GM21390 (cell line): ENCODE measurements around the gene ZBTB25.
A peak's percentile ranks its signal among the peaks of the same experiment; 100 is the strongest.

Experiments
- ATAC-seq: cut with Tn5 transposase; IDR thresholded peaks from one replicate; pipeline ENCODE4 v1.9.1; 2021; ENCODE audit not compliant: unreplicated experiment

Gene ZBTB25

DNA sequence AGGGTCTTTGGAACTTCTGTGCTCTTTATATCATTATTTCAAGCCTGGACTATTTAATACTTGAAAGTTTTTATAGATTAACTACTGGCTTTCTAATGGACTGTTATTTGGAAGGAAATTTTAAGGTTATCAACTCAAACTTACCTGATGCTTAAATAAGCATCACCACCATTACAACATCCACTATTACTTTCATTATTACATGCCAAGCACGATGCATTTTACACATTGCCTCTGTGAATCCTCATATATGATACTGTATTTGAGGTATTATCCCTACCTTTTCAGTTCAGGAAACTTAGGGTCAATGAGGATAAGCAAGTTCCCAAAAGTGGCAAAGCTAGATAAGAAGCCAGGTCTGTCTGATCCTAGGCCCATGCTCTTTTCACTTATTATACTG, 13.3 kb upstream of the ZBTB25 start:
- ATAC-seq, result no peak

DNA sequence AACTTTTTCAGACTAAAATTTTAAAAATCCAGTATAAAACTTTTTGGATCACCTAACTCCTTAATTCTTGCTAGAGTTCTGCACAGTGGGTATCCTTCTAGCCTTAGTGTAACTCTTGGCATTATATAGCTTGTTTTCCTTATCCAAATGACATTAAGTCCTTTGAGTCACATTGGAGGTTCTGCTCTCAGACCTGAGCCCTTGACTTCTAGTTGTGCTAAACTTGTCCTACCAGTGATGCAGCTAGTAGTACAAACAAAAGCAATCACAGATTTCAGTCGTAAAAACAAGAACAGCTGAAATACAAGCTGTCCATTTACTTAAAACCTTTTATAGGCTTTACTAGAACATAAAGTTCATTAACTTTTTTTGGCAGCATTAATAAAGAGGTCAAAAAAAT, 11.4 kb upstream of the ZBTB25 start:
- ATAC-seq, result no peak

DNA sequence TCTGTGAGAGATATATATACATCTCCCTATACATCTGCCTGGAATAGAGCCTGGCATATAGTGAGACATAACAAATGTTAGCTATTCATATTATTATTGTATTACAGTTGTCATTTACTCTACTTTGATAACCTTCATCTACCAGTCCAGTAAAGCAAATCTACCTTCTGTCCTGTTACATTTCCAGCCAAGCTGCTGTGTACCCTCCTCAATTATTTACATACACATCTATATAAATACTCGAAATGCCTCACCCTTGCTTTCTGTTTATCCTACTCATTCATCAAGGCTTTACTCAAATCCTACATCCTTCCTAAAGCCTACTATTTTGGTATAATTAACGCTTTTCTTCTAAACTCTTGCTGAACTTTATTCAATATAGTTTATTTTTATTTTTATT, 9.6 kb upstream of the ZBTB25 start:
- no peak for ATAC-seq

DNA sequence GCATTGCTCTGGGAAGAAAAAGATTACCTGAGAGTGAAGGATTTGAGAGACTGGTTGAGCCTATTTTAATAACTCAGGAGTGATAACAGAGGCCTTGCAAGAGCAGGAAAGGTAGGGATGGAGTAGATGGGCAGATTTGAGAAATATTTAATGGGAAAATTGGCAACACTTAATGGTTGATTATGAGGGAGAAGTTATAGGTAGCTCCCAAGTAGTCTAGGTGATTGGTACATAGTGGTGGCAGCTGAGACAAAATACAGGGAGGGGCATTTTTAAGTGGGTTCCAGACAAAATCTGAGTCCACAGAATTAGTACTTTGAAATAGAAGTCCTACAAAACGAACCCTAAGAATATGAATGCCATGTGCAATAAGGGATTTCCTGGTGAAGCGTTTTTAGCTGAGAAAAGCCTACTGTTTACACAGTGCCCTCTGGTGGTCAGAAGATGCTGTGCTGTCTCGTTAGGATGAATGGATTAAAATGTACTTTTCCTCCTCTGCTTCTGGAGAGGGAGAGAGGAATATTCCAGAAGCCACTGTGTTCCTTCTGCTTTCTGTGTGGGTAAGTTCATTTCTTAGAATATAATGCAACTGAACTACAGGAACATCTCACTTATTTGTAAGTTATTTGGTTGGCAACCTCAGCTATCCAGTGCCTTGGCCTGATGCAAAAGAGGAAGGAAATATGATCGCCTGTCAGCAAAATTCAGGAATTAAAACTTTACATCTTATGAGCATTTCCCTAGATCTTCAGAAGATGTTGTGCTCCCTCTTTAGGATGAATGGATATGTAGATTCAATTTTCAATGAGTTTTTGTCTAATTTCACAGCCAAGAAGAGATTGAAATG, 7.4 kb upstream of the ZBTB25 start:
- no peak for ATAC-seq

DNA sequence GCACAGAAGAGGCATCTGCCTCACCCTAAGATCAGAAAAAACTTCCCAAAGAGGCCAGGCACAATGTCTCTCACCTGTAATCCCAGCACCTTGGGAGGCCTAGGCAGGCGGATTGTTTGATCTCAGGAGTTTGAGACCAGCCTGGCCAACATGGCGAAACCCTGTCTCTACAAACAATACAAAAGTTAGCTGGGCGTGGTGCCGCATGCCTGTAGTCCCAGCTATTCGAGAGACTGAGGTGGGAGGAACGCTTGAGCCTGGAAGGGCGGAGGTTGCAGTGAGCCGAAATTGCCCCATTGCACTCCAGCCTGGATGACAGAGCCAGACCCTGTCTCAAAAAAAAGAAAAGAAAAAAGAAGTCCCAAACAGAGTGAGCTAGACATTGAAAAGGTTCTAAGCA, 5.4 kb upstream of the ZBTB25 start:
- no peak for ATAC-seq

DNA sequence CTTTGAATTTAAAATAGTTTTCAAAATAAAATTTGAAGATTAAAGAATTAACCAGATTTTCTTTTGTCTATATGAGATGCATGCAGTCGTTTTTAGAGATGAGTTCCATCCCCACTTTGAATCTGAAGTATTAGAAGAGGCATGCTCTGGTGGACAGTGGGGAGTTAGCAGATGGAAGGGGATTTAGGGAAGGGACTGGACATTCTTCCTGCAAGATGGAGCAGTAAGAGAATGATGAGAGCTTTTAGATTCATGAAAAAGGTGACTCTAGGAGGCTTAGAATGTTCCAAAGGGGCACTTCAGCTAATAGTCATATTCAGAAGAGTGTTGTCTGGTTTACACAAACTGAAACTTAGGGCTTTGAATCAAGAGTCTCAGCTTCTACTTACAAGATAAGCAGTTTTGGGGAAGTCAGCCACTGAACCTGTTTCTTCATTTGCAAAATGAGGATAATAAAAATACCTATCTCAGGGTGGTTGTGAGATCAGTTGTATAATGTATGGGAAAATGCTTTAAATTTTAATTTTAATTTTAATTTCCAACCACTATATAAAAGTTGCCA, 4.7 kb upstream of the ZBTB25 start:
- no peak for ATAC-seq

DNA sequence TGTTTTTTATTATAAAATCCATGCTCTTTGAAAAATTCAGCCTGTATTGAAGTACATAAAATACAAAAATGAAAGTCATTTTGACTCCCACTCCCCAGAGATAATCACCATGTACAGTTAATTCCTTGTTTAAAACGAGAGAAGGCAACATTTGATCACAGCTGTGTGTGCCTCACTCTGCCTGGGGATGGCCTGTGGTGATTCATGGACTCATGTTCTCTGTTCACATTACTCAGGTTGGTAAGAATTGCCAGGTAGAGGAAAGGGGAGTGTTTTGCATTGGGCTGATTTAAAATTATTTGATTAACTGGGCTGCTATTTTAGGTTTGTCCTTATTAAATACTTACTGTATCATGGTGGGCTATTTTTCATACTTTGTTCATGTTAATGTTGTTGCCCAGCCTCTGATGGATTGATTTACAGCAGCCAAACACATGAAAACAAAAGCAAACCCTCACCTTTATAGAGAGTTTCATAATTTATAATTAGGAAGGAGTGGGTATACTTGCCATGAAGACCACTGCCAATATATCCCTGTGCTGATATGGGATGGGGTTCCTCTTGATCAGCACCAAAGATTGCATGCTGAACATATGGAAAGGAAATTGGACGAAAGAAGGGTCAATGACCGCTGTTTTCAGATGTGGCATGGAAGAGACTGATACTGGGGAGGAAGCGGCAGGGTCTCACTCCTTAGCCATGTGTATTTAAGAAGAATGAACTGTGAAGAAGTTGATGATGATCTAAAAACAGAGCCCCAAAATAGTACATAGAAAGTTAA, 3.9 kb upstream of the ZBTB25 start:
- ATAC-seq, result no peak

DNA sequence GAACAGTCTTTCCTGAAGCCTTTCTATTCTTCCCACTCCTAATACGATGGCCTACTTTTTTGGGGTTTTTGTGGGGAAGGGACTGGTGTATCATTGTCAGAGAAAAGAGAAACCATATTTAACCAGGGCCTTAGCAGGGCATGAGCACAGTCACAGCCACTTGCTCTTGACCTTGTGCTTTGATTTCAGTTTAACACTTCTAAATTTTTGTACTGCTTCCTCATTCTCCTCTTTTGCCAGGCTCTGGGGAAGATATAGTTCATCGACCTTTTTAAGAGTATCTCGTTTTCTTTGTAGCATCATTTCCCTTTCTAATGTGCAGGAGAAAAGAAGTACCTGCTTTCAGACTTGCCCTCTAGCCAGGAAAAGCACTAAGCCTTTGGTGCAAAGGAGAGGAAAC, 3.1 kb upstream of the ZBTB25 start:
- no peak for ATAC-seq

DNA sequence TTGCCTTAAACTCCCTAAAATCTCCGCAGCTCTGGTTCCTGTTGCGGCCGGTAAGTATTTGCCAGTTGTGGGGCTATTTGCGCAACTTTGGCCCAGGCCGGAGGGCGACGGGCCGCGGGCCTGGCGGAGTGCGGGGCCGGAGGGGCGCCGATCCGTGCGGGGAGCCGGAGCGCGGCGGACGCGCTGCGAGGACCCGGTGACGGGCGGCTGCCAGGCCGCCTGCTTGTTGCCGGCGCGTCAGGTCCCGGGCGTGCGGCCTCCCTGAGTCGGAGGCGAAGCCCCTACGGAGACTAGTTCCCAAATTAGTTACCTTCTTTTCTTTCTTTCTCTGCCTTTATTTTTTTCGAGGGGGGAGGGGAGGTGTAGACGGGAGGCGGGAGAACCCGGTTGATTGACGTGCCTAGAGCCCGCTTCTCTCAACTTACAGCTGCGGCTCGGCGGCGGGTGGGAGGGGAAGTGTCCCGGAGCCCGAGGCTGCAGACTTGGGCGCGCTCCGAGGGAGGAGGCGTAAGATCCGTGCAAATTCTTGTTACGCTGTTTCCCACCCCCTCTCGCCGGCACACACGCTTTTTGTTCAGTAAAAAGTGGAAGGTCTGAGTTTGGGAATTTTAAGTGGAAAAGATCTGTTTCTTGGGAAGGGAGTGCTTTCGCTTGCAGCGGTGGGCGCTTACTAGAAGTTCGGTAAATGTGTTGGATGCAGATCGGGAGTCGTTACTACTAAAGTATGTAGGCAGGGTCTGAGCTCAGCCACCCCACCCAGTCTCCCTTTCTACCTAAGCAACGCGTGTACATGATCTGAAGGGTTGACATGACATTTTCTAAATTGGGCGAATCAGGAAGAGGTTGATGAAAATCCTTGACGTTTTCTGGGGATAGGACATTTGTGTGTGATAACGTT, 1.5 kb upstream of the ZBTB25 start:
- ATAC-seq, result peak; percentile 34

DNA sequence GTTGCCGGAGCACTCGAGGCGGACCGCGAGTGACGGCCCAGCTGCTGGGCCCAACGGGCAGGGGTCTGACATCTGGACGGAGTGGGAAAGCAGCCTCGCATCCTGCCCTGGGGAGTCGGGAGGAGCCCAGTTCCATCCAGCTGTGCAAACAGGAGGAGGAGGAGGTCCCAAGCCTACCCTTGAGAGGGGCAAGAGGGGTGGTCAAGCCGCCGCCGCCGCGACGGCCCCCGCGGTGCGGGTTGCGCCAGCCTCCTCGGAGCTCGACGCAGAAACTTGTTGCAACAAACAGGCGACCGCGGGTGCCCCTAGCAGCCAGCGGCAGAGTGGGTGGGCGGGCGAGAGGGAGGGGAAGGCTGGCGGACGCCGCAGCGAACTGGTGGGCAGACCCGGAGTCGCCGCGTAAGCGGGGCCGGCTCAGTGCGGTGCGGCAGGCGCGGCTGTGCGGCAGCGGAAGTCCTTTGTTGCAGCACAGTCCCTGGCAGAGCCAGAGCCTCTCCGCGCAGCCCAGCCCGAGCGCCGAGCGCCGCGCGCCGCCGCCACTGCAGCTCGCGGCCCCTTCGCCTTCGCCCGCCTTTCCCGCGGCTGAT, 765 bp upstream of the ZBTB25 start, which contains the start of gene ZBTB1:
TSS of gene ZBTB1 (plus strand) at position 461 of the 587 bp plus-strand sequence. CDS start 16,735 bp downstream, outside the sequence.
- ATAC-seq, result peak; percentile 24

DNA sequence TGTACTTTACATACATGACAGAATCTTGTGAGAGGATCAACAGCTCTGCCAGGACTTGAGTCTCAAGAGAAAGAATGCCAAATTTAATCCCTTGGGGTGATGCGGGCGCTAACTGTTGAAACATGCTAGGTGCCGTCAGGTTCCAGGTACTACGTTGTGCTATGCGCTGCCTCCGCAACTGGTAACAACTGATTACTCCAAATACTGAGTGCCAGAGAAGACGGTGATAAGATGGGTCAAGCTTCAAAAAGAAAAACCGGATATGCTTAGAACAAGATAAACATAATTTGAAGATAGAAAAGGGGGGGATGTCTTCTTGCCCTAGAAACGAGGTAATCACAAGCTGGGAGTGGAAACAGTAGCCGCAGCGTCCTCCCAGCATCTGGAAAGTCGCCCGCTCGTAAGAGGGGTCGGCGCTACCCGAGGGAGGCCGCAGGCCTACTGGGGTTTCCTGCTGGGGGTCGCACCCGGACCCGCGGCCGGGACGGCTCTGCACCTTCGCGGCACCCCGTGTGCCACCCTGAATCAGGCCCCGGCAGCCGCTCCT, 678 bp downstream of the ZBTB25 start:
- peak; percentile 2 for ATAC-seq

DNA sequence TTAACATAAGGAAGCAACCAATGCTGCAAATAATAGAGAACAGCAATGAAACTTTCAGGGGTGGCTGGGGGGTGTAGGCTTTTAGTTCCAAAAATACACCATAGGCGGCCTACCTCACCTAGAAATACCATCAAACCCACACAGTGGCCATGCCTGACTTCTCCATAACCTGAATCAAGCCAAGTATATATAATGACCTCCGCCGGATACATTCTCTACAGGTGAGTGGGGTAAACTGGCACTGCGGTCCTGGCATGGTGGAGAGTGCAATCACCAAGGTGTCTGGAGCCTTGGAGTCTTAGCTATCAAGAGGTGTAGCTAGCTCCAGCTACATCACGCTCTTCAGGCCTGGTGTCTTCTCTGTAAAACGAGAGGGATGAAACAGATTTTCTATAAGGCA, 1.2 kb downstream of the ZBTB25 start:
- no peak for ATAC-seq

DNA sequence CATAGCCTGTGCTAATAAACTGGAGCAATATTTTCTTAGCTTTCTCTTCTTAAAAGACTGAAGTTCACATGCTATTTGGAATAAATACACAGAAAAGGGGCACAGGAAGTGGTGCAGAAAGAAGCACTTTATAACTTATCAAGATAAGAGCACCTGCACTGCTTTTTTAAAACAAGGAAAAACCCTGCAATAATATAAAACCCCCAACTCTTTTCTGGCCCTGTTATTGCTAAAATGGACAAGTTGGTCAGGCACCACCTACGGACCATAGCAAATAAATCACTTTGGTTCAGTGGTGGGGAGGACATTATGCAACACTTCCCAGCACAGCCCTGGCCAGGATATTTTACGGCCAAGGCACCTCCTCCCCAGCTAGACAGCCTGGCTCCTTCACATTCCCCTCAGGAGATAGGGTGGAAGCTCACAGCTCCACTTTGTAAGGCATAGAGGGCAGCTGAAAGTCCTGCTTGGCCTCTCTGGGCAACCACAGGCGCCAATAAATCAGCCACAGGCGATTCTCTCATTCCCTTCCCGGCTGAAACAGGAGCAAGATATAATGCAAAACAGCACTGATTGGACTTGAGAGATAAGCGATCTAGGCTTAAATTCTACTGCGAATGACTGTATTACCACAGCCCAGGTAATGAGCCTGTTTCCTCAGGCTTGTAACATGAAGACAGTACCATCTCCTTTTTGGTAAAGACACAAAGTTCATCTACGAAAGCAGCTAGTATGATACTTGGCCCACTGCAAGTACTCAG, 2.0 kb downstream of the ZBTB25 start:
- no peak for ATAC-seq

DNA sequence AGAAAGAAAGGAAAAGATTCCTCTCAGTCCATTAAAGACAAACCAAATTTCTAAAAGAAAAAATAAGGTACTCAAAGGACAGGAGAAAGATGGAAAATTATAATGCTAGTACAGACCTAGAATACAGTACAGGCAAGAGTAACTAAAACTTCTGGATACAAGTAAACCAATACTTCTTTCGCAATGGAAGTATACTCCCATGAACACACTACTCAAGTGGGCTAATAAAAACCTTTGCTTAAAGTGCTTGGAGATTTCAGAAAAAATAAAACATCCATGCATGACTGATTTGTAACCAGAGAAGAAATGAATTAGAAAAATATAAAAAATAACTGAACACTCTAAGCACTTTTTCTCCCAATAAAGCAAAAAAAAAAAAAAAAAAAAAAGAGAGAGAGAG, 3.5 kb downstream of the ZBTB25 start:
- no peak for ATAC-seq

DNA sequence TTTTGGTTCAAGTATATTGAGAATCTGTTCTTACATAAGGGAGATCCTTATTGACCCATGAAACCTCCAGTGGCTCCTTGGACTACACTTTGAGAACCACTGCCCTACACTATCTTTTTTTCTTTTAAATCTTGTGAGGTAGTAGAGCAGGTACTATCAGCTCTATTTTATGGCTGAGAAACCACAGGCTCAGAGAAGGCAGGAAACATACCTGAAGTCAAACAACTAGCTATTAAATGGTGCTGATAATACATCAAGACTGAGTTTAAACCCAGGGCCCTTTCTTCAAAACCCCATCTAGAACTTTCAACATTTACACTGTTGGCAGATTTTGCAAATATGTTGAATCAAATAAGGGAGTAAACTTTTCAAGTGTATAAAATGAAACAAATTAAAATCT, 6.9 kb downstream of the ZBTB25 start:
- ATAC-seq, result no peak

DNA sequence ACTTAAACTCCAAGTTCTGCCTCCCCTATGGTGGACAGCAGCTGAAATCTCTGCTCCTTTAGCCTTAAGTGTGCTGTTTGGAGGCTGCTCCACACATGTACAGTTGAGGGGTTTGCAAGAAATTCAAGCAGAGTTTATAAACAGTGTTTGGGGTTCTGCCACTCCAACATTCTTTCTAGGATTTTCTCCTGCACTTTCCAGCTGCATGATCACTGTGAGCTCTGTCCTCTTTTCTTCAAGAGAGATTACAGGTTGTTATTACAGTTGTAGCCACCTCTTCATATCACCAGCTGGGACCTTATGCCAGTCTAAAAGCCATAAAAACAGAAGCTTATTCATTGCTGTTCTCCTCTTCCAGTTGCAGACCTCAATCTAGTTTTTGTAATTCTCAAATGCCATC, 8.4 kb downstream of the ZBTB25 start:
- ATAC-seq, result no peak

DNA sequence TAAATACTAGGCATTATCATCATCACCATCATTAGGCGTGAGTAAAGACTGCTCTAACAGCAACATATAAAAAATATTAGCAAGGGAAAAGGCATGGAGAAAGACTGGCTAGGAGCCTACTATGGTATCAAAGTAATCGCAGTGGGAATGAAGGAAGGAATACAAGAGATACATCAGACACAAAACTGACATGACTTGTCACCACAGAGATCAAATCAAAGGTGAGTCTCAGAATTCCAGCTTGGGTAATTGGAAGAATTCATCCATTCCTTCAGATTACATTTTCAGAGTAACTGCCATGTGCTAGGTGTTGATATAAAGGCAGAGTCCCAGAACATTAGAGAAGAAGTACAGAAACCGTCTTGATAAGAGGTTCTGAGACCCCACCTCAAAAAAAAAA, 10.2 kb downstream of the ZBTB25 start:
- ATAC-seq, result no peak

DNA sequence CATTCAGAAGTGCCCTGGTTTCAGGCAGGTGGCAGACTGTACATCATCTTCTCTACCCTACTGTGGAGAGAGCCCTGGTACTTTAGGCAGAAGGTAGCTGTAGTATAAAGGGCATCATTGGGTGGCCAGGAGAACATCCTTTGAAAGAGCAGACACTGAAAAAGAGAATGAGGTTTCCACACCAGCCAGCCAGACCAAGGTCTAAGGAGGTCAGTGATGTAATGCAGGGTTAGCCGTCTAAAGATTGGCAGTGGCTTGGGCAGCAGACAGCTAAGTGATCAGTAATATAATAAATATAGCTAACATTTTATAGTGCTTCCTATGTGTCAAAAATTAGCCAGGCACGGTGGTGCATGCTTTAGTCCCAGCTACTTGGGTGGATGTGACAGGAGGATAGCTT, 12.0 kb downstream of the ZBTB25 start:
- ATAC-seq, result no peak

DNA sequence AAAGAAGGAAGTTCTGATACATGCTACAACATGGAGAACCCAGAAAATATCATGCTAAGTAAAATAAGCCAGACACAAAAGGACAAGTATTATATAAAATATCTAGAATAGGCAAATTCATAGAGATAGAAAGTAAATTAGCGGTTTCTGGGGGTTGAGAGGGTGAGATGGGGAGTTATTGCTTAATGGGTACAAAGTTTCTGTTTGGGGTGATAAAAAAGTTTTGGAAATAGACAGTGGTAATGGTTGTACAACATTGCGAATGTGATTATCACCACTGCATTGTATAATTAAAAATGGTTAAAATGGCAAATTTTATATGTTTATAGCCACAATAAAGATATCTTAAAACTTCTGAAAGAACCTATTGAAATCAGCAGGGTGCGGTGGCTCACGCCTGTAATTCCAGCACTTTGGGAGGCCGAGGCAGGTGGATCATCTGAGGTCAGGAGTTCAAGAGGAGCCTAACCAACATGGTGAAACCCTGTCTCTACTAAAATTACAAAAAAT, 15.0 kb downstream of the ZBTB25 start:
- no peak for ATAC-seq
